AG09319 (cell line): ENCODE results near the gene PLXNB3.

Experiments
- DNase-seq: peaks from one replicate; pipeline ENCODE4 v3.0.0-alpha.2; 2010; ENCODE audit warnings: low read depth; ENCODE audit errors: extremely low read depth
- CTCF ChIP-seq: IDR thresholded peaks from 2 replicates; pipeline ENCODE4 v1.5.1; 2011; ENCODE audit warnings: low read depth, mild to moderate bottlenecking, inconsistent platforms, low read length, moderate library complexity

The PLXNB3 gene

GRCh38 chrX:153818571-153819383 lies 54.7 kb downstream of the PLXNB3 start:
- TF ChIP-seq CTCF, result no peak
- DNase-seq, result no peak

GRCh38 chrX:153819384-153820040 lies 55.5 kb downstream of the PLXNB3 start:
- no peak for DNase-seq

GRCh38 chrX:153820601-153821000 lies 56.6 kb downstream of the PLXNB3 start:
- no peak for TF ChIP-seq CTCF
- no peak for DNase-seq

More at GRCh38 chrX:153819384-153820040, 55.5 kb downstream of the PLXNB3 start:
- TF ChIP-seq CTCF, result no peak

GRCh38 chrX:153821066-153821465 lies 57.0 kb downstream of the PLXNB3 start:
- no peak for TF ChIP-seq CTCF
- no peak for DNase-seq

GRCh38 chrX:153824348-153824747 lies 60.3 kb downstream of the PLXNB3 start:
- DNase-seq, result no peak
- TF ChIP-seq CTCF, result no peak

GRCh38 chrX:153825042-153825441 lies 61.0 kb downstream of the PLXNB3 start:
- no peak for DNase-seq
- TF ChIP-seq CTCF, result no peak
